Left colon (tissue), 2 donors: ENCODE data around the gene SMIM23. TPM values are rescaled to one million over a fixed set of nuclear protein-coding genes. Genes with fewer than 3 reads are reported as not detected.
A peak's percentile ranks its signal among the peaks of the same experiment; 100 is the strongest.
"Not testable (repeated sequence)": the region's sequence is repeated elsewhere in the genome, so short reads cannot be mapped to it uniquely, and the experiment has no call there.

Experiments used
- ATAC-seq: fragments of 200-7000 bp; cut with Tn5 transposase; one replicate; pipeline ENCODE4 v1.9.1; 2020; ENCODE audit warnings: mild to moderate bottlenecking, moderate library complexity
- DNase-seq, 2 donors: peaks; one replicate each; pipeline ENCODE4 v3.0.0-alpha.2; 2020
- intact Hi-C, 2 donors: fragments of 100-400 bp; cut with DNase I in 1 of 2; cut with micrococcal nuclease in 1 of 2; formaldehyde crosslinking; loops; one replicate each; pipeline versions ENCODE4 v1.11.2 to v1.14.0; 2022; cut with DNase I, micrococcal nuclease
- total RNA-seq, 2 donors: library from RNA; stranded (reverse); fragmentation: NEBNext Ultra II Directional; extraction: Animal tissue kit (Norgen Biotek cat#: 25700); gene quantifications; one replicate each; pipeline ENCODE4 v1.2.1, GENCODE V29; 2021
- donor health status: DM: no; HTN: no; CAD: no.
- donor health status: DM: yes; HTN: yes; CAD: no.

SMIM23 gene
- total RNA-seq, 2 donors from 2014 or later, result not detected

GRCh38 chr5:171766875-171767274 lies 18.7 kb upstream of the SMIM23 start:
- intact Hi-C loops, result no loop called here
- no peak for ATAC-seq

GRCh38 chr5:171770153-171770552 lies 15.5 kb upstream of the SMIM23 start:
- DNase-seq, result no peak
- intact Hi-C loops, result no loop called here

More at GRCh38 chr5:171766875-171767274, 18.7 kb upstream of the SMIM23 start:
- no peak for DNase-seq

GRCh38 chr5:171771856-171772255 lies 13.8 kb upstream of the SMIM23 start:
- no peak for ATAC-seq
- intact Hi-C loops, result no loop called here
- DNase-seq, result no peak

More at GRCh38 chr5:171770153-171770552, 15.5 kb upstream of the SMIM23 start:
- no peak for ATAC-seq

- intact Hi-C loops, result no loop called here
- no peak for ATAC-seq
- DNase-seq, result no peak
These were observed 12.5 kb upstream of the SMIM23 start for GRCh38 chr5:171773106-171773505.

GRCh38 chr5:171774418-171774817 lies 11.2 kb upstream of the SMIM23 start:
- DNase-seq (no peak), ATAC-seq (peak; percentile 53)
- intact Hi-C loops, result no loop called here

GRCh38 chr5:171776213-171776612 lies 9.4 kb upstream of the SMIM23 start:
- no peak for ATAC-seq
- intact Hi-C loops, result no loop called here
- no peak for DNase-seq

GRCh38 chr5:171776770-171777759 lies 8.6 kb upstream of the SMIM23 start:
- no peak for DNase-seq
- ATAC-seq, result no peak
- intact Hi-C loops, result no loop called here

GRCh38 chr5:171781744-171782143 lies 3.9 kb upstream of the SMIM23 start:
- DNase-seq, ATAC-seq, intact Hi-C loops: not testable (repeated sequence)

GRCh38 chr5:171782332-171782966 lies 3.2 kb upstream of the SMIM23 start:
- ATAC-seq (no peak), DNase-seq (no peak)
- intact Hi-C loops, result no loop called here

- ATAC-seq (no peak), DNase-seq (no peak)
- intact Hi-C loops, result no loop called here
These were observed 2.6 kb upstream of the SMIM23 start for GRCh38 chr5:171783051-171783450.

- intact Hi-C loops, result no loop called here
- ATAC-seq, result no peak
- DNase-seq, result no peak
These were observed 3.7 kb downstream of the SMIM23 start for GRCh38 chr5:171789353-171789752.

GRCh38 chr5:171790408-171790807 lies 4.8 kb downstream of the SMIM23 start:
- intact Hi-C loops, result no loop called here
- no peak for DNase-seq
- ATAC-seq, result no peak

GRCh38 chr5:171794470-171794960 lies 8.9 kb downstream of the SMIM23 start:
- ATAC-seq (no peak), DNase-seq (no peak)
- intact Hi-C loops, result no loop called here

GRCh38 chr5:171795381-171795780 lies 9.8 kb downstream of the SMIM23 start:
- DNase-seq, result no peak
- intact Hi-C loops, result no loop called here
- no peak for ATAC-seq

GRCh38 chr5:171796436-171796835 lies 10.8 kb downstream of the SMIM23 start:
- DNase-seq, result no peak
- no peak for ATAC-seq
- intact Hi-C loops, result no loop called here

- intact Hi-C loops, result no loop called here
- DNase-seq (no peak), ATAC-seq (no peak)
These were observed 11.9 kb downstream of the SMIM23 start for GRCh38 chr5:171797543-171797942.

- ATAC-seq, result no peak
- intact Hi-C loops, result no loop called here
These were observed 12.8 kb downstream of the SMIM23 start for GRCh38 chr5:171798418-171798817.

GRCh38 chr5:171801839-171802238 lies 16.2 kb downstream of the SMIM23 start:
- intact Hi-C loops, result no loop called here
- ATAC-seq (no peak), DNase-seq (no peak)

More at GRCh38 chr5:171798418-171798817, 12.8 kb downstream of the SMIM23 start:
- no peak for DNase-seq

GRCh38 chr5:171805746-171806145 lies 20.1 kb downstream of the SMIM23 start:
- intact Hi-C loops, result no loop called here
- DNase-seq (no peak), ATAC-seq (no peak)
